Measurements from ENCODE around the gene ARHGAP21.

The ARHGAP21 gene

GRCh38 chr10:24561453-24561852, 162.2 kb downstream of the ARHGAP21 start:
- H3K36me3 ChIP-seq = no peaks in the 10 kb centered on the region
- no peak for TF ChIP-seq Cebpa-rat (IDR thresholded peaks at IDR 0.05)
- H3K27me3 ChIP-seq = no peaks in the 10 kb centered on the region
- peaks cover 6 to 7% (median 7%) of the 10 kb centered on the region in 10 experiments for H3K4me1 ChIP-seq
- no peak overlapping the region for H3K9ac ChIP-seq
- no peak overlapping the region for H3K27ac ChIP-seq
- no peak overlapping the region for H3K4me3 ChIP-seq
- H3K4me2 ChIP-seq = no peak overlapping the region
- H4K20me1 ChIP-seq = no peaks in the 10 kb centered on the region
- H3K9me3 ChIP-seq (replicated peaks in 1 of 11) = peaks cover 0 to 3% (median 0%) of the 10 kb centered on the region in 11 experiments; a peak in 1 of 22 replicates

- Histone ChIP-seq H3K4me2 (peak overlapping the region; percentile 6 to 75 (median 51); a peak in 20 of 22 replicates), H3K4me3 (no peak overlapping the region), H3K27me3 (no peaks in the 10 kb centered on the region), H3K9ac (no peak overlapping the region), H4K20me1 (no peaks in the 10 kb centered on the region), H3K36me3 (no peaks in the 10 kb centered on the region), H3K9me3 (replicated peaks in 1 of 11) (peaks cover 0 to 16% (median 0%) of the 10 kb centered on the region in 11 experiments; a peak in 3 of 22 replicates), H3K27ac (peak overlapping the region in 1 of 11 experiments; percentile 14; a peak in 1 of 22 replicates), H3K4me1 (peaks cover 10 to 16% (median 14%) of the 10 kb centered on the region in 10 experiments)
- TF ChIP-seq Cebpa-rat (IDR thresholded peaks at IDR 0.05) = no peak
Observed at GRCh38 chr10:24556750-24557742, 166.6 kb downstream of the ARHGAP21 start.

- Histone ChIP-seq H3K9ac (no peak overlapping the region), H3K4me1 (peaks cover 10 to 16% (median 14%) of the 10 kb centered on the region in 10 experiments), H3K36me3 (no peaks in the 10 kb centered on the region), H3K4me2 (peak overlapping the region; percentile 6 to 75 (median 51); a peak in 20 of 22 replicates), H3K9me3 (replicated peaks in 1 of 11) (peaks cover 0 to 16% (median 0%) of the 10 kb centered on the region in 11 experiments; a peak in 3 of 22 replicates), H3K27me3 (no peaks in the 10 kb centered on the region), H4K20me1 (no peaks in the 10 kb centered on the region), H3K27ac (peak overlapping the region in 1 of 11 experiments; percentile 14; a peak in 1 of 22 replicates), H3K4me3 (no peak overlapping the region)
- no peak for TF ChIP-seq Cebpa-rat (IDR thresholded peaks at IDR 0.05)
Observed at GRCh38 chr10:24556126-24556749, 167.4 kb downstream of the ARHGAP21 start.

GRCh38 chr10:24554036-24554435, 169.7 kb downstream of the ARHGAP21 start:
- H3K4me2 ChIP-seq = no peak overlapping the region
- H3K27me3 ChIP-seq = no peaks in the 10 kb centered on the region
- no peaks in the 10 kb centered on the region for H3K36me3 ChIP-seq
- H4K20me1 ChIP-seq = no peaks in the 10 kb centered on the region
- H3K9me3 ChIP-seq (replicated peaks in 1 of 11) = peaks cover 0 to 16% (median 0%) of the 10 kb centered on the region in 11 experiments; a peak in 3 of 22 replicates
- no peak overlapping the region for H3K27ac ChIP-seq
- no peak overlapping the region for H3K4me3 ChIP-seq
- no peak overlapping the region for H3K9ac ChIP-seq
- peaks cover 10 to 16% (median 14%) of the 10 kb centered on the region in 10 experiments for H3K4me1 ChIP-seq
- TF ChIP-seq Cebpa-rat (IDR thresholded peaks at IDR 0.05) = no peak

- no peak overlapping the region for H3K27ac ChIP-seq
- H3K4me3 ChIP-seq = no peak overlapping the region
- H3K4me1 ChIP-seq = peaks cover 10 to 16% (median 14%) of the 10 kb centered on the region in 10 experiments
- no peak overlapping the region for H3K4me2 ChIP-seq
- peaks cover 0 to 16% (median 0%) of the 10 kb centered on the region in 11 experiments; a peak in 3 of 22 replicates for H3K9me3 ChIP-seq (replicated peaks in 1 of 11)
- no peak overlapping the region for H3K9ac ChIP-seq
- no peak for TF ChIP-seq Cebpa-rat (IDR thresholded peaks at IDR 0.05)
- no peaks in the 10 kb centered on the region for H3K27me3 ChIP-seq
- no peaks in the 10 kb centered on the region for H4K20me1 ChIP-seq
- no peaks in the 10 kb centered on the region for H3K36me3 ChIP-seq
Observed at GRCh38 chr10:24553051-24553612, 170.6 kb downstream of the ARHGAP21 start.

- H3K9me3 ChIP-seq (replicated peaks in 1 of 11) = peaks cover 0 to 16% (median 0%) of the 10 kb centered on the region in 11 experiments; a peak in 3 of 22 replicates
- H3K4me2 ChIP-seq = no peak overlapping the region
- H3K36me3 ChIP-seq = no peaks in the 10 kb centered on the region
- no peak overlapping the region for H3K27ac ChIP-seq
- H3K4me1 ChIP-seq = peaks cover 10 to 16% (median 14%) of the 10 kb centered on the region in 10 experiments
- H3K9ac ChIP-seq = no peak overlapping the region
- no peaks in the 10 kb centered on the region for H3K27me3 ChIP-seq
- H4K20me1 ChIP-seq = no peaks in the 10 kb centered on the region
- no peak for TF ChIP-seq Cebpa-rat (IDR thresholded peaks at IDR 0.05)
- H3K4me3 ChIP-seq = no peak overlapping the region
Observed at GRCh38 chr10:24552346-24553016, 171.2 kb downstream of the ARHGAP21 start.

GRCh38 chr10:24551161-24551560, 172.5 kb downstream of the ARHGAP21 start:
- H3K4me2 ChIP-seq = no peak overlapping the region
- peaks cover 0 to 10% (median 0%) of the 10 kb centered on the region in 11 experiments; a peak in 3 of 22 replicates for H3K9me3 ChIP-seq (replicated peaks in 1 of 11)
- H3K9ac ChIP-seq = no peak overlapping the region
- no peaks in the 10 kb centered on the region for H4K20me1 ChIP-seq
- H3K36me3 ChIP-seq = no peaks in the 10 kb centered on the region
- H3K4me1 ChIP-seq = peaks cover 1 to 7% (median 4%) of the 10 kb centered on the region in 10 experiments; a peak in 19 of 20 replicates
- no peak overlapping the region for H3K4me3 ChIP-seq
- H3K27ac ChIP-seq = no peak overlapping the region
- H3K27me3 ChIP-seq = no peaks in the 10 kb centered on the region
- no peak for TF ChIP-seq Cebpa-rat (IDR thresholded peaks at IDR 0.05)

- peaks cover 0 to 2% (median under 1%) of the 10 kb centered on the region in 10 experiments; a peak in 6 of 20 replicates for H3K4me1 ChIP-seq
- H3K27me3 ChIP-seq = no peaks in the 10 kb centered on the region
- no peaks in the 10 kb centered on the region for H4K20me1 ChIP-seq
- TF ChIP-seq Cebpa-rat (IDR thresholded peaks at IDR 0.05) = no peak
- no peak overlapping the region for H3K4me3 ChIP-seq
- peaks cover 0 to 2% (median 0%) of the 10 kb centered on the region in 11 experiments; a peak in 2 of 22 replicates for H3K36me3 ChIP-seq
- H3K9ac ChIP-seq = no peak overlapping the region
- peaks cover 0 to 5% (median 0%) of the 10 kb centered on the region in 11 experiments; a peak in 2 of 22 replicates for H3K9me3 ChIP-seq (replicated peaks in 1 of 11)
- H3K27ac ChIP-seq = no peak overlapping the region
- H3K4me2 ChIP-seq = no peak overlapping the region
Observed at GRCh38 chr10:24550680-24551079, 173.0 kb downstream of the ARHGAP21 start.

Measured in BLaER1 treated with 17β-estradiol and CSF1 and Interleukin-3, amounts not matched to agents 10 nM and 100 nM (cell line).